ENCODE data around the gene C12orf75. TPM values are rescaled to one million over a fixed set of nuclear protein-coding genes. Genes with fewer than 3 reads are reported as not detected.

Gene C12orf75
- total and polyA plus RNA-seq, 9 donors: 5.4 to 18.5 (median 8.5) TPM

DNA sequence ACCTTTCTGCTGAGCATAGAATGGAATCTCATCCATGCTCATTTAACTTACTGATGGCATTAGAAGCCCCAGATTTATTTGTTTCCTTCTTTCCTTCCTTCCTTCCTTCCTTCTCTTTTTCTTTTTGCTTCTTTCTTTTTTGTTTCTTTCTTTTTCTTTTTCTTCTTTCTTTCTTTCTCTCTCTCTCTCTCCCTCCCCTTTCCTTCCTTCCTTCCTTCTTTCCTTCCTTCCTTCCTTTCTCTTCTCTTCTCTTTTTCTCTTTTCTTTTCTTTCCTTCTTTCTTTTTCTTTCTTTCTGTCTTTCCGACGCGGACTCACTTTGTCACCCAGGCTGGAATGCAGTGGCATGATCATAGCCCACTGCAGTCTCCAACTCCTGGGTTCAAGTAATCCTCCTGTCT lies 55.9 kb downstream of the C12orf75 start:
- 100% methylated on average over 3 of the region's 3 CpGs for WGBS (ENCODE audit: insufficient coverage)

DNA sequence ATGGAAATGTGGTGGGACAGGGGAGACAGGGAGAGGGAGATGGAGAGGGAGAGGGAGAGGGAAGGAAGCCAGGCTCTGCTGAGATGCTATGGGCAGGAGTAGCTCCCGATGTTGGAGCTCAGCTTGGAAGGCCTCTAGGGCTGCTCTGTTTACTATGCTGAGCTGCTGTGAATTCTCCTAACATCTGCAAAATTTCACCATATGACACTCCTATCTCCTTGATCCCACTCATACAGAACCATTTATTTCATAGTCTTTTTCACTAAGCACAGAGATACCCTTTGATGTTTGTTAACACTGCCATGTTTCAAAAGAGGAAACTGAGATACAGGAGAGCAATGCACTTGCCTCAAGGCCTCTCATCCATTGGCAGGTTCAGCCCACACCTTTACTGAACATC lies 60.7 kb downstream of the C12orf75 start:
- no peak for DNase-seq
- Histone ChIP-seq H3K4me1 (ENCODE audit: control insufficient read depth, insufficient read depth, low read length) (peaks cover 3% of the 10 kb centered on the region), H3K9me3 (replicated peaks; ENCODE audit: control insufficient read depth, low read depth, low read length) (no peaks in the 10 kb centered on the region), H3K27ac (ENCODE audit: low read length) (no peak overlapping the region), H3K27me3 (ENCODE audit: control insufficient read depth, insufficient read depth, low read length) (peaks cover 2% of the 10 kb centered on the region), H3K4me3 (ENCODE audit: low read length) (no peak overlapping the region), H3K36me3 (ENCODE audit: control insufficient read depth, insufficient read depth, low read length) (no peaks in the 10 kb centered on the region)
- no CpG with 5 or more reads among the region's 1 CpG for WGBS (ENCODE audit: insufficient coverage)

More for the DNA sequence above, 55.9 kb downstream of the C12orf75 start:
- no peak for DNase-seq
- no peaks in the 10 kb centered on the region for H3K9me3 ChIP-seq (replicated peaks; ENCODE audit: control insufficient read depth, low read depth, low read length)
- H3K4me1 ChIP-seq (ENCODE audit: control insufficient read depth, insufficient read depth, low read length): peaks cover 6% of the 10 kb centered on the region
- peaks cover 2% of the 10 kb centered on the region for H3K27me3 ChIP-seq (ENCODE audit: control insufficient read depth, insufficient read depth, low read length)
- no peak overlapping the region for H3K4me3 ChIP-seq (ENCODE audit: low read length)
- no peak overlapping the region for H3K27ac ChIP-seq (ENCODE audit: low read length)
- H3K36me3 ChIP-seq (ENCODE audit: control insufficient read depth, insufficient read depth, low read length): no peaks in the 10 kb centered on the region

DNA sequence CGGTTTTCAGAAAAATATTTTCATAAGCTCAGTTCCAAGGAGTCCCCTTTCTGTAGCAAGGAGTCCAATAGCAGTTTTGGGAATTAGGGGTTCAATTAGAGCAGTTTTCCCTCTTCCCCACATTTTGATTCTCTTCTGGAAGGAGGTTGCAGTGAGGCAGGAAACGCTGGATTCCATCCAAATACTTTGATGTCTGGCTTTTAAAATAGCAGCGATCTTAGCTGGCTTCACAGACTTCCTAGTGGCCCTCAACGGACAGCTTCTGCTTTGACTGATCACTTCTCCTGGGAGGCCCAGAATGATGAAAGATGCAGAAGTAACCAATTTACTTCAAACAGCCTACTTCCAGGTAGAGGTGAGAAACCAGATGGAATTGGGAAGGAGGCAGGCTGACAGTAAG lies 63.1 kb downstream of the C12orf75 start:
- Histone ChIP-seq H3K36me3 (ENCODE audit: control insufficient read depth, insufficient read depth, low read length) (no peaks in the 10 kb centered on the region), H3K9me3 (replicated peaks; ENCODE audit: control insufficient read depth, low read depth, low read length) (no peaks in the 10 kb centered on the region), H3K27ac (ENCODE audit: low read length) (peak overlapping the region; percentile 20), H3K4me3 (ENCODE audit: low read length) (no peak overlapping the region), H3K4me1 (ENCODE audit: control insufficient read depth, insufficient read depth, low read length) (peaks cover 3% of the 10 kb centered on the region), H3K27me3 (ENCODE audit: control insufficient read depth, insufficient read depth, low read length) (peaks cover 2% of the 10 kb centered on the region)
- peak; percentile 74 for DNase-seq
- WGBS (ENCODE audit: insufficient coverage): no CpG with 5 or more reads among the region's 4 CpGs

DNA sequence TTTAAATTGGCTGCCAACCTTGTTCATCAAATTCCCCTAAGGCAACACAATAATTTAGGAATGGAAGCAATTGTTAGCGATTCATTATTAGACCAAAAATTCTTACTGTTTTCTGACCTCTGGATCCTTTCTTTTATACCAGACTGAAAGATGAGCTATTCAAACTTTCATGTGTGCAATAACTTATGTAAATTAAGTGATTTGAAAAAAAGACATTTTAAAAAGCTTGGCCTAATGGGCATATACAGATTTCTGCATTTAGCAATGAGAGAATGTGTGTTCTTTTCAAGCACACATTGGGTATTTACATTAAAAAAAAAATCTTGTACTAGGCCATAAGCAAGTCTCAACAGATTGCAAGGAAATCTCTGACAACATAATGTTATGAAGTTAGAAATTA lies 65.5 kb downstream of the C12orf75 start:
- Histone ChIP-seq H3K9me3 (replicated peaks; ENCODE audit: control insufficient read depth, low read depth, low read length) (no peaks in the 10 kb centered on the region), H3K27ac (ENCODE audit: low read length) (no peak overlapping the region), H3K27me3 (ENCODE audit: control insufficient read depth, insufficient read depth, low read length) (peaks cover 2% of the 10 kb centered on the region), H3K36me3 (ENCODE audit: control insufficient read depth, insufficient read depth, low read length) (no peaks in the 10 kb centered on the region), H3K4me3 (ENCODE audit: low read length) (no peak overlapping the region), H3K4me1 (ENCODE audit: control insufficient read depth, insufficient read depth, low read length) (peaks cover 3% of the 10 kb centered on the region)
- no peak for DNase-seq
- WGBS (ENCODE audit: insufficient coverage): no CpG with 5 or more reads among the region's 1 CpG

DNA sequence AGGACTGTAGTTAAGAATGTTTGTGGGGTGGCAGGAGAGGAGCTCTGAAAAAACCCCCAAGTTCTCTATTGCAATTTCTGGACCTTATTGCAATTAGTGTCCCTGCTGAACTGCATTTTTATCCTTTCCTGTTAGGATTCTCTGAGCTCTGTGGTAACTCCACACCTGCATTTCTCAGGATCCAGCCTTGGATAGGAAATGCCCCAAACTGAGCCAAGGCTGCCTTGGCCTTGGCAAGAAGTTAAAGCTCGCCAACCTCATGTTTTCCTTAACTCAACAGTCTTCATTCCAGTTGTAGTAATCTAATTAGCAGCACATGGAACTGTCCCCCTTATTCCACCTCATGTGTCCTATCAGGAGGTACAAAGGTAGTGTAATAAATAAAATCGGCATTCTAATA lies 66.5 kb downstream of the C12orf75 start:
- Histone ChIP-seq H3K27ac (ENCODE audit: low read length) (no peak overlapping the region), H3K27me3 (ENCODE audit: control insufficient read depth, insufficient read depth, low read length) (peaks cover 2% of the 10 kb centered on the region), H3K4me1 (ENCODE audit: control insufficient read depth, insufficient read depth, low read length) (peaks cover 3% of the 10 kb centered on the region), H3K36me3 (ENCODE audit: control insufficient read depth, insufficient read depth, low read length) (no peaks in the 10 kb centered on the region), H3K9me3 (replicated peaks; ENCODE audit: control insufficient read depth, low read depth, low read length) (no peaks in the 10 kb centered on the region), H3K4me3 (ENCODE audit: low read length) (no peak overlapping the region)
- WGBS (ENCODE audit: insufficient coverage): no CpG with 5 or more reads among the region's 2 CpGs
- DNase-seq: peak; percentile 25

DNA sequence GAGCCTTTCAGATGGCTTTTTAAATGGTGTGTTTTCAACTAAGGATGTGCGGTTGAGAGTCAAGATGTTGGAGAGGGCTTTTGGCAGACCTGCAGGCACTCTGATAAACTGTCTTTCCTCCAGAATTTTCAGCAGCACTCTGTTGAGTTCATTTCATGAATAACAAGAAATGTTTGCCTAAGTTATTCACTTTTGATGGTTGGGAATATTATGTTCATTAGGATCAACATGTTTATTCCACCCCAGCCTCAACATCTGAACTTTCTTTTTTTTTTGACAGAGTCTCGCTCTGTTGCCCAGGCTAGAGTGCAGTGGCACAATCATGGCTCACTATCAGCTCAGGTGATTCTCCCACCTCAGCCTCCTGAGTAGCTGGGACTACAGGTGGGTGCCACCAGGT lies 68.4 kb downstream of the C12orf75 start:
- DNase-seq: no peak
- H3K27ac ChIP-seq (ENCODE audit: low read length): no peak overlapping the region
- no peaks in the 10 kb centered on the region for H3K9me3 ChIP-seq (replicated peaks; ENCODE audit: control insufficient read depth, low read depth, low read length)
- H3K4me1 ChIP-seq (ENCODE audit: control insufficient read depth, insufficient read depth, low read length): no peaks in the 10 kb centered on the region
- peaks cover 2% of the 10 kb centered on the region for H3K27me3 ChIP-seq (ENCODE audit: control insufficient read depth, insufficient read depth, low read length)
- no CpG with 5 or more reads among the region's 2 CpGs for WGBS (ENCODE audit: insufficient coverage)
- H3K4me3 ChIP-seq (ENCODE audit: low read length): no peak overlapping the region
- no peaks in the 10 kb centered on the region for H3K36me3 ChIP-seq (ENCODE audit: control insufficient read depth, insufficient read depth, low read length)

DNA sequence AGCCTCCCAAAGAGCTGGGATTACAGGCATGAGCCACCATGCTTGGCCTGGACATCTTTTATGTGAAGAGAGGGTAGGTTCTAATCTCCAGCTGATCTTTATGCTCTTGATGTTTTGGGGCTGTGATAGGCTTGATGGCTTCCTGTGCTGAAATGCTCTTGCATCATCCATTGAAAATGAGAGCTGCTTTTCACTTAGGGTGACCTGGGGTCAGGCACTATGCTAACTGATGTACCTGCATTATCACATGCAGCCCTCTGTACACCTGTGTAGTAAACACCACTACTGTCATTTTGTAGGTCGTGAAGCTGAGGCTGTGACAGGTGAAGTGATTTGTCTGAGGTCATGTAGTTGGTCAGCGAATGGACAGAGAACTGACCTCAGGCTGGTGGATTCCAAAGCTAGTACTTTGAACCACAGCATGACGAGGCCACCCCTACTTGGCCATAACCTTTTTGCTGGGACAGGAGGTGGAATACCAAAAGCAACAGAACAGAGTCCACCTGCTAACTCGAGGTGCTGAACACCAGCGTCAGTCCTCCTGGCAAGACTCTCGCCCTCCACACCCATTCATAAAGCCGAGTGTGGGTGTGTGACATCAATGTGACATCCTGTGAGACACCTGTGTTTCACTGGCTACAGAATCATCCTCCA lies 69.1 kb downstream of the C12orf75 start:
- 68% methylated on average over 2 of the region's 7 CpGs for WGBS (ENCODE audit: insufficient coverage)
- DNase-seq: no peak
- H3K36me3 ChIP-seq (ENCODE audit: control insufficient read depth, insufficient read depth, low read length): no peaks in the 10 kb centered on the region
- no peaks in the 10 kb centered on the region for H3K9me3 ChIP-seq (replicated peaks; ENCODE audit: control insufficient read depth, low read depth, low read length)
- no peak overlapping the region for H3K4me3 ChIP-seq (ENCODE audit: low read length)
- no peaks in the 10 kb centered on the region for H3K4me1 ChIP-seq (ENCODE audit: control insufficient read depth, insufficient read depth, low read length)
- no peak overlapping the region for H3K27ac ChIP-seq (ENCODE audit: low read length)
- peaks cover 2% of the 10 kb centered on the region for H3K27me3 ChIP-seq (ENCODE audit: control insufficient read depth, insufficient read depth, low read length)

DNA sequence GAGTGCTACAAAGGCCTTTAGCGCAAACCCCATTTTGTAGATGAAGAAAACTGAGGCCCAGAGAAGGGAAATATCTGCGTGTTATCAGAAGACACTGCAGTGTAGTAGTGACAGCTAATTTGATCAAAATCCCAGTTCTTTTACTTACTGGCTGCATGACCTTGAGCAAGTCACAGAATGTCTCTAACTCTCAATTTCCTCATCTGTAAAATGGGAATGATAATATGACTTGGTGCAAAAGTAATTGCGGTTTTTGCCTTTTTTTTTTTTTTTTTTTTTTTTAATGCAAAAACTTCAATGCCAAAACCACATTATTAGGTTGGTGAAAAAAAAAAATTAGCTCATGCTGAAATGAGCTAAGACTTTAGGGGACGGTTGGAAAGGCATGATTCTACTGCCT lies 69.7 kb downstream of the C12orf75 start:
- H3K4me3 ChIP-seq (ENCODE audit: low read length): no peak overlapping the region
- WGBS (ENCODE audit: insufficient coverage): 92% methylated on average over 2 of the region's 4 CpGs

DNA sequence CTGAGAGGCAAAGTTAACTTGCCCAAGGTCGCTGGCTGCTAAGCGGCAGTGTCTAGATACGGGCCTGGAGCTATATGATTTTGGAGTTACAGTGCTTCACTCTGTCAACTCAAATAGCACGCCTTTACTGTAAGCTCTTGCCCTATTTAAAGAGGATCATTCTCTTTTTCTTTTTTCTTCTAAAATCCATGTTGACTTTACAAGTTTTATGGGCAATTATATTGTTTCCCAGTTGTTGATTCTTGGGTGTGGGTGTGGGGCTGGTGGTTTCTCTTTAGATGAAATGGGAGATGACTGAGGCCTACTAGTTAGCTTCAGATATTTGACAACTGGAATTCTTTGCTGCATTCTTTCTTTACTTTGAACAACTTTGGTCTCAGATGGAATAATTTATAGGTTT lies 70.7 kb downstream of the C12orf75 start:
- H3K4me1 ChIP-seq (ENCODE audit: control insufficient read depth, insufficient read depth, low read length): no peaks in the 10 kb centered on the region
- no CpG with 5 or more reads among the region's 4 CpGs for WGBS (ENCODE audit: insufficient coverage)
- H3K36me3 ChIP-seq (ENCODE audit: control insufficient read depth, insufficient read depth, low read length): no peaks in the 10 kb centered on the region
- no peak overlapping the region for H3K4me3 ChIP-seq (ENCODE audit: low read length)
- no peak overlapping the region for H3K27ac ChIP-seq (ENCODE audit: low read length)
- no peak for DNase-seq
- H3K9me3 ChIP-seq (replicated peaks; ENCODE audit: control insufficient read depth, low read depth, low read length): no peaks in the 10 kb centered on the region
- H3K27me3 ChIP-seq (ENCODE audit: control insufficient read depth, insufficient read depth, low read length): peaks cover 2% of the 10 kb centered on the region

More for the DNA sequence above, 69.7 kb downstream of the C12orf75 start:
- H3K4me1 ChIP-seq (ENCODE audit: control insufficient read depth, insufficient read depth, low read length): no peaks in the 10 kb centered on the region
- H3K36me3 ChIP-seq (ENCODE audit: control insufficient read depth, insufficient read depth, low read length): no peaks in the 10 kb centered on the region
- peaks cover 2% of the 10 kb centered on the region for H3K27me3 ChIP-seq (ENCODE audit: control insufficient read depth, insufficient read depth, low read length)
- no peak overlapping the region for H3K27ac ChIP-seq (ENCODE audit: low read length)
- DNase-seq: no peak
- no peaks in the 10 kb centered on the region for H3K9me3 ChIP-seq (replicated peaks; ENCODE audit: control insufficient read depth, low read depth, low read length)

DNA sequence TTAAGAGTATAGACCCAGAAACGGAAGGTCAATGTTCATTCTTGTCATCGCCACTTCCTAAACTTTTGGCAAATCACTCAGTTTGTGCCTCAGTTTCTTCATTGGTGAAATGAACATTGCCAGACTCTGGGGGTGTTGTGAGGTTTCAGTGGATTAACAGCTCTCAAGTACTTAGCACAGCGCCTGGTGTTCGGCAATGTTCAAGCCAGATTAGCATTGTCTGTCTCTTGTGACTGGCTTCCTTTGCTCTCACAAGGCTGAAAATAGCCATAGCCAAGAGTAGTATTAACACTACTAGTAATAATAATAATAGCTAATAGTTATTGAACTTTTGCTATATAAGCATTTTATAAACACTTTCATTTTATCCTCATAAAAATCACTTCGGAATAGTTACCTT lies 71.9 kb downstream of the C12orf75 start:
- DNase-seq: no peak
- Histone ChIP-seq H3K4me1 (ENCODE audit: control insufficient read depth, insufficient read depth, low read length) (no peaks in the 10 kb centered on the region), H3K36me3 (ENCODE audit: control insufficient read depth, insufficient read depth, low read length) (no peaks in the 10 kb centered on the region), H3K27me3 (ENCODE audit: control insufficient read depth, insufficient read depth, low read length) (no peaks in the 10 kb centered on the region), H3K27ac (ENCODE audit: low read length) (no peak overlapping the region), H3K4me3 (ENCODE audit: low read length) (no peak overlapping the region), H3K9me3 (replicated peaks; ENCODE audit: control insufficient read depth, low read depth, low read length) (no peaks in the 10 kb centered on the region)
- WGBS (ENCODE audit: insufficient coverage): 80% methylated on average over 1 of the region's 5 CpGs

DNA sequence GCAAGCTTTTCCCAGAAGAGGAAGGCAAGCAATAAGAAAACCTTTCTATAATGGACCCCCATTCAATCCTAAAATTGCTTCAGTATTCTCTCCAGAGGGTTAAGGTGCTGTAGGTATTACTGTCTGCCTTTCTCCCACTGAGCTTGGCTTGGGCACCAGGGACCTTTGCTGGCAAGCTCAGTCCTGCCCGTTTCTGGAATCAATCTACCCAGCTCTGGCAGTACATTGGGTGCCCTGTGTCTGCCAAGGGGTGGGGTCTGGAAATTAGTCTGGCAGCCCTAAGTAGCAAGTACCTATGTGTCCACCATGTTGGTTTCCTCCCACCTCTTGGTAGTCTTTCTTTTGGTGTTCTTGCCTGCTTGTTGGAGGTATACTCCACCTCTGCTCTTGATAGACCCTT lies 72.6 kb downstream of the C12orf75 start:
- Histone ChIP-seq H3K27me3 (ENCODE audit: control insufficient read depth, insufficient read depth, low read length) (no peaks in the 10 kb centered on the region), H3K36me3 (ENCODE audit: control insufficient read depth, insufficient read depth, low read length) (no peaks in the 10 kb centered on the region), H3K9me3 (replicated peaks; ENCODE audit: control insufficient read depth, low read depth, low read length) (no peaks in the 10 kb centered on the region), H3K27ac (ENCODE audit: low read length) (no peak overlapping the region), H3K4me1 (ENCODE audit: control insufficient read depth, insufficient read depth, low read length) (no peaks in the 10 kb centered on the region), H3K4me3 (ENCODE audit: low read length) (no peak overlapping the region)
- no peak for DNase-seq
- 71% methylated on average over 1 of the region's 1 CpG for WGBS (ENCODE audit: insufficient coverage)
